HEK293 (cell line): ENCODE results near the gene SERAC1.

Source experiments
- CTCF ChIA-PET: fragments of 350-600 bp; formaldehyde crosslinking; extraction: SDS; loops from one replicate; lab custom pipeline; 2021; ENCODE audit warnings: antibody characterized with exemption; lab: Yijun Ruan, JAX
- POLR2A ChIA-PET: fragments of 300-600 bp; formaldehyde crosslinking; extraction: SDS; loops from one replicate; lab custom pipeline; 2020; ENCODE audit warnings: antibody characterized with exemption, inconsistent platforms; lab: Yijun Ruan, JAX
- H3K27ac ChIP-seq: fragments of 200-500 bp; sonication (Bioruptor generic); 2 replicates; pipeline ENCODE4 v1.5.1; 2014; ENCODE audit warnings: low read depth, low read length, control low read depth, inconsistent platforms; ENCODE audit errors: extremely low read depth
- H3K36me3 ChIP-seq, 2 experiments: fragments of 200-500 bp in 1 of 2; sonication (Bioruptor generic) in 1 of 2; 1 replicate in 1 of 2; 2 replicates in 1 of 2; pipeline ENCODE4 v1.5.1; 2014 to 2017; ENCODE audit warnings: inconsistent platforms in 2 of 2, low read length in 2 of 2; ENCODE audit not compliant: control insufficient read depth in 2 of 2, insufficient read depth in 1 of 2
- H3K4me1 ChIP-seq: fragments of 200-500 bp; sonication (Bioruptor generic); 2 replicates; pipeline ENCODE4 v1.5.1; 2014; ENCODE audit warnings: mild to moderate bottlenecking, low read length, inconsistent platforms; ENCODE audit not compliant: control insufficient read depth, insufficient read depth
- H3K4me3 ChIP-seq: 2 replicates; pipeline ENCODE4 v1.5.1; 2011; ENCODE audit warnings: low read depth, mild to moderate bottlenecking, control low read depth, low read length, moderate library complexity
- H3K9me3 ChIP-seq: fragments of 200-500 bp; sonication (Bioruptor generic); 2 replicates; pipeline ENCODE4 v1.5.1; 2014; ENCODE audit warnings: low read depth, low read length, inconsistent platforms; ENCODE audit not compliant: control insufficient read depth, insufficient read depth
- KLF8 ChIP-seq: fragments of 450-650 bp; formaldehyde crosslinking; IDR thresholded peaks from 2 replicates; pipeline ENCODE4 v1.5.1; 2016; ENCODE audit warnings: missing biosample characterization, missing genetic modification characterization
- MEIS1 ChIP-seq: sonication (generic); formaldehyde crosslinking; IDR thresholded peaks from 2 replicates; pipeline ENCODE4 v1.8.1; 2022; ENCODE audit warnings: missing genetic modification reagents, mild to moderate bottlenecking, borderline replicate concordance
- MZF1 ChIP-seq: fragments of 450-650 bp; formaldehyde crosslinking; IDR thresholded peaks from 2 replicates; pipeline ENCODE4 v1.5.1; 2017; ENCODE audit warnings: missing biosample characterization, missing genetic modification characterization, borderline replicate concordance
- SETDB1 ChIP-seq: IDR thresholded peaks from one replicate; pipeline ENCODE4 v1.6.1; 2017; ENCODE audit warnings: mild to moderate bottlenecking, low read length, moderate library complexity, mixed read lengths; ENCODE audit not compliant: insufficient read length
- YY1 ChIP-seq: fragments of 450-650 bp; formaldehyde crosslinking; IDR thresholded peaks from 2 replicates; pipeline ENCODE4 v1.5.1; 2018; ENCODE audit warnings: missing biosample characterization, missing genetic modification characterization
- ZBTB21 ChIP-seq: fragments of 450-650 bp; formaldehyde crosslinking; IDR thresholded peaks from 2 replicates; pipeline ENCODE4 v1.5.1; 2017; ENCODE audit warnings: missing biosample characterization, missing genetic modification characterization
- ZBTB48 ChIP-seq: fragments of 450-650 bp; formaldehyde crosslinking; IDR thresholded peaks from 2 replicates; pipeline ENCODE4 v1.5.1; 2016; ENCODE audit warnings: missing biosample characterization, missing genetic modification characterization
- ZBTB6 ChIP-seq: fragments of 450-650 bp; formaldehyde crosslinking; IDR thresholded peaks from 2 replicates; pipeline ENCODE4 v1.5.1; 2017; ENCODE audit warnings: missing biosample characterization, missing genetic modification characterization
- ZNF114 ChIP-seq: fragments of 450-650 bp; formaldehyde crosslinking; IDR thresholded peaks from 2 replicates; pipeline ENCODE4 v1.5.0; 2017; ENCODE audit warnings: missing biosample characterization, missing genetic modification characterization
- ZNF16 ChIP-seq: fragments of 450-650 bp; formaldehyde crosslinking; IDR thresholded peaks from 2 replicates; pipeline ENCODE4 v1.5.1; 2016; ENCODE audit warnings: low read depth, missing biosample characterization, missing genetic modification characterization
- ZNF174 ChIP-seq: fragments of 450-650 bp; formaldehyde crosslinking; IDR thresholded peaks from 2 replicates; pipeline ENCODE4 v1.5.0; 2017; ENCODE audit warnings: missing biosample characterization, mild to moderate bottlenecking, missing genetic modification characterization
- ZNF274 ChIP-seq, 2 experiments: fragments of 200-500 bp in 1 of 2; fragments of 450-650 bp in 1 of 2; sonication (Bioruptor generic) in 1 of 2; formaldehyde crosslinking in 1 of 2; IDR thresholded peaks; 2 replicates each; pipeline versions ENCODE4 v1.5.1 to v1.6.1; 2014 to 2016; ENCODE audit warnings: borderline replicate concordance in 1 of 2, inconsistent platforms in 1 of 2, low read length in 1 of 2, missing biosample characterization in 1 of 2, missing genetic modification characterization in 1 of 2
- ZNF398 ChIP-seq: fragments of 450-650 bp; formaldehyde crosslinking; IDR thresholded peaks from 2 replicates; pipeline ENCODE4 v1.5.1; 2017; ENCODE audit warnings: missing biosample characterization, missing genetic modification characterization
- ZNF548 ChIP-seq: fragments of 450-650 bp; formaldehyde crosslinking; IDR thresholded peaks from 2 replicates; pipeline ENCODE4 v1.5.1; 2016; ENCODE audit warnings: missing biosample characterization, missing genetic modification characterization
- ZNF580 ChIP-seq: fragments of 450-650 bp; formaldehyde crosslinking; IDR thresholded peaks from 2 replicates; pipeline ENCODE4 v1.5.1; 2016; ENCODE audit warnings: missing biosample characterization, missing genetic modification characterization
- ZNF623 ChIP-seq: fragments of 450-650 bp; formaldehyde crosslinking; IDR thresholded peaks from 2 replicates; pipeline ENCODE4 v1.5.1; 2016; ENCODE audit warnings: missing biosample characterization, missing genetic modification characterization
- ZNF654 ChIP-seq: fragments of 450-650 bp; formaldehyde crosslinking; IDR thresholded peaks from 2 replicates; pipeline ENCODE4 v1.5.1; 2016; ENCODE audit warnings: low read depth, missing biosample characterization, missing genetic modification characterization
- ZNF704 ChIP-seq: fragments of 450-650 bp; formaldehyde crosslinking; IDR thresholded peaks from 2 replicates; pipeline ENCODE4 v1.5.1; 2016; ENCODE audit warnings: missing biosample characterization, missing genetic modification characterization
- ZSCAN16 ChIP-seq: fragments of 450-650 bp; formaldehyde crosslinking; IDR thresholded peaks from 2 replicates; pipeline ENCODE4 v1.5.1; 2016; ENCODE audit warnings: missing biosample characterization, missing genetic modification characterization

SERAC1 gene

GRCh38 chr6:158191032-158191431 is 23.0 kb upstream of the SERAC1 start:
- Histone ChIP-seq H3K4me3 (no peak overlapping the region), H3K4me1 (no peaks in the 10 kb centered on the region), H3K9me3 (no peaks in the 10 kb centered on the region), H3K36me3 (peaks cover 9 to 40% of the 10 kb centered on the region in 2 experiments; a peak in 2 of 3 replicates), H3K27ac (no peak overlapping the region)
- no peak for TF ChIP-seq KLF8 (tag by site-specific recombination)
- no peak for TF ChIP-seq ZNF16 (tag by site-specific recombination)
- no peak for TF ChIP-seq MEIS1
- TF ChIP-seq ZNF114 (tag by site-specific recombination) = no peak
- TF ChIP-seq ZSCAN16 (tag by site-specific recombination) = no peak
- TF ChIP-seq ZNF548 = no peak
- no peak for TF ChIP-seq MZF1 (tag by site-specific recombination)
- no peak for TF ChIP-seq ZNF274 (IDR thresholded peaks at IDR 0.05; ENCODE audit: low read length)
- no peak for TF ChIP-seq ZNF274 (tag by site-specific recombination; IDR thresholded peaks at IDR 0.05; ENCODE audit: borderline replicate concordance)
- no peak for TF ChIP-seq ZNF580 (tag by site-specific recombination)
- no peak for TF ChIP-seq ZNF623 (tag by site-specific recombination)
- TF ChIP-seq ZNF398 (tag by site-specific recombination) = no peak
- POLR2A ChIA-PET = interaction anchor here (0.7 kb wide), 1 partner anchor 19 kb away, joined by 3 read pairs; no protein-coding TSS in a partner anchor
- CTCF ChIA-PET = interaction anchor here (0.6 kb wide), 2 partner anchors 278 to 946 kb away, joined by 3 read pairs; no protein-coding TSS in a partner anchor

GRCh38 chr6:158188591-158188990 is 20.5 kb upstream of the SERAC1 start:
- no peaks in the 10 kb centered on the region for H3K9me3 ChIP-seq
- ChIA-PET POLR2A (no interaction called here), CTCF (interaction anchor here (0.6 to 7.1 kb wide), 4 partner anchors 10 to 36 kb away, joined by 3 to 37 read pairs (median 4); no protein-coding TSS in a partner anchor)
- peaks cover 9 to 48% of the 10 kb centered on the region in 2 experiments; a peak in 2 of 3 replicates for H3K36me3 ChIP-seq
- no peak overlapping the region for H3K27ac ChIP-seq
- H3K4me3 ChIP-seq = no peak overlapping the region
- no peaks in the 10 kb centered on the region for H3K4me1 ChIP-seq
- no peak for TF ChIP-seq ZNF704 (tag by site-specific recombination)
- TF ChIP-seq SETDB1 = no peak
- TF ChIP-seq ZNF654 (tag by site-specific recombination) = no peak
- no peak for TF ChIP-seq ZBTB6 (tag by site-specific recombination)
- no peak for TF ChIP-seq ZNF174 (tag by site-specific recombination)
- no peak for TF ChIP-seq YY1 (tag by site-specific recombination)
- no peak for TF ChIP-seq ZBTB21
- TF ChIP-seq ZBTB48 (tag by site-specific recombination) = no peak
